Esophagus muscularis mucosa (tissue), 4 donors: ENCODE measurements around the gene ATP5F1E. TPM values are rescaled to one million over a fixed set of nuclear protein-coding genes. Genes with fewer than 3 reads are reported as not detected.

Experiments used
- DNase-seq: peaks from one replicate; pipeline ENCODE4 v3.0.0-alpha.2; 2017; ENCODE audit errors: extremely low spot score
- H3K27ac ChIP-seq, 4 donors: fragments of 200-600 bp; sonication (generic); replicated peaks in 1 of 4; 1 replicate in 3 of 4; 2 replicates in 1 of 4; pipeline ENCODE4 v1.5.1; 2016 to 2019; ENCODE audit warnings: mild to moderate bottlenecking in 1 of 4
- H3K27me3 ChIP-seq, 4 donors: fragments of 200-600 bp; sonication (generic); one replicate each; pipeline versions ENCODE4 v1.5.1 to v1.6.0; 2016 to 2019
- H3K36me3 ChIP-seq, 4 donors: fragments of 200-600 bp; sonication (generic); one replicate each; pipeline ENCODE4 v1.5.1; 2016 to 2019
- H3K4me1 ChIP-seq, 4 donors: fragments of 200-600 bp; sonication (generic); one replicate each; pipeline ENCODE4 v1.5.1; 2016 to 2019
- H3K4me3 ChIP-seq, 4 donors: fragments of 200-600 bp; sonication (generic); 1 replicate in 2 of 4; 2 replicates in 2 of 4; pipeline ENCODE4 v1.5.1; 2016 to 2019; ENCODE audit warnings: mild to moderate bottlenecking in 4 of 4, moderate library complexity in 1 of 4
- H3K9me3 ChIP-seq, 4 donors: fragments of 200-600 bp; sonication (generic); 1 replicate in 3 of 4; 2 replicates in 1 of 4; pipeline ENCODE4 v1.5.1; 2016 to 2019
- EP300 ChIP-seq: sonication (generic); formaldehyde crosslinking; IDR thresholded peaks from one replicate; pipeline ENCODE4 v1.6.1; 2017; ENCODE audit warnings: antibody characterized with exemption
- POLR2A ChIP-seq: fragments of 450-650 bp; IDR thresholded peaks from one replicate; pipeline ENCODE4 v1.6.1; 2017; ENCODE audit warnings: antibody characterized with exemption, moderate library complexity, mild to moderate bottlenecking, low read depth
- POLR2AphosphoS5 ChIP-seq, 2 donors: sonication (generic); formaldehyde crosslinking; IDR thresholded peaks; one replicate each; pipeline ENCODE4 v1.6.1; 2017; ENCODE audit warnings: antibody characterized with exemption in 2 of 2
- WGBS: methylation state at CpG from one replicate; pipeline ENCODE4 v1.1.5; 2018; 5-methylcytosine and 5-hydroxymethylcytosine counted together
- intact Hi-C: fragments of 100-400 bp; cut with DNase I; formaldehyde crosslinking; loops from one replicate; pipeline ENCODE4 v1.15.1; 2023
- total RNA-seq, 4 donors: library from RNA; depleted of rRNA; stranded (reverse); fragments of >200 nt; gene quantifications; one replicate each; pipeline versions ENCODE4 v1.1.0 to v1.2.1, GENCODE V29; 2016
- TF ChIP-seq, protein P1 (sequence below), 3 experiments: fragments of 200-600 bp in 2 of 3; fragments of 450-650 bp in 1 of 3; sonication (generic) in 2 of 3; IDR thresholded peaks; one replicate each; pipeline ENCODE4 v1.5.1; 2017 to 2019; ENCODE audit warnings: antibody characterized with exemption in 3 of 3, mild to moderate bottlenecking in 2 of 3, moderate library complexity in 1 of 3

Gene ATP5F1E
- total RNA-seq, 4 donors from 2014 or later = 30.8 to 44.0 (median 37.2) TPM

DNA sequence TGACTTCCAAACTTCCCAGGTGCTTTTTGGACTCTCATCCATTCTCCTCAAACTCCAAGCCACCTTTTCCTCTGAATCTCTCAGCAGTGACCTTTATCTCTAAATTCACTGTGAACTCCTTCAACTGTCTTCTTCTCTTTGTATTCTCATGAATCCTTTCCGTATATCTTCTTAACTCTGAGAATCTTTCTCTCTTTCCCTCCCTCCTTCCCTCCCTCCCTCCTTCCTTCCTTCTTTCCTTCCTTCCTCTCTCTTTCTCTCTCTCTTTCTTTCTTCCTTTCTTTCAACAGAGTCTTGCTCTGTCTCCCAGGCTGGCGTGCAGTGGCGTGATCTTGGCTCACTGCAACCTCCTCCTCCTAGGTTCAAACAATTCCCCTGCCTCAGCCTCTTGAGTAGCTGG lies 14.7 kb upstream of the ATP5F1E start:
- Histone ChIP-seq H3K4me3 (no peak overlapping the region), H3K4me1 (peaks cover 10 to 11% (median 10%) of the 10 kb centered on the region in 4 donors), H3K27me3 (peaks cover 0 to 8% (median 0%) of the 10 kb centered on the region in 4 donors), H3K9me3 (no peaks in the 10 kb centered on the region), H3K36me3 (no peaks in the 10 kb centered on the region), H3K27ac (no peak overlapping the region)
- 95% methylated on average over 3 of the region's 3 CpGs for WGBS
- intact Hi-C loops = no loop called here
- no peak for DNase-seq
- no peak for TF ChIP-seq POLR2A
- TF ChIP-seq, protein P1, sequence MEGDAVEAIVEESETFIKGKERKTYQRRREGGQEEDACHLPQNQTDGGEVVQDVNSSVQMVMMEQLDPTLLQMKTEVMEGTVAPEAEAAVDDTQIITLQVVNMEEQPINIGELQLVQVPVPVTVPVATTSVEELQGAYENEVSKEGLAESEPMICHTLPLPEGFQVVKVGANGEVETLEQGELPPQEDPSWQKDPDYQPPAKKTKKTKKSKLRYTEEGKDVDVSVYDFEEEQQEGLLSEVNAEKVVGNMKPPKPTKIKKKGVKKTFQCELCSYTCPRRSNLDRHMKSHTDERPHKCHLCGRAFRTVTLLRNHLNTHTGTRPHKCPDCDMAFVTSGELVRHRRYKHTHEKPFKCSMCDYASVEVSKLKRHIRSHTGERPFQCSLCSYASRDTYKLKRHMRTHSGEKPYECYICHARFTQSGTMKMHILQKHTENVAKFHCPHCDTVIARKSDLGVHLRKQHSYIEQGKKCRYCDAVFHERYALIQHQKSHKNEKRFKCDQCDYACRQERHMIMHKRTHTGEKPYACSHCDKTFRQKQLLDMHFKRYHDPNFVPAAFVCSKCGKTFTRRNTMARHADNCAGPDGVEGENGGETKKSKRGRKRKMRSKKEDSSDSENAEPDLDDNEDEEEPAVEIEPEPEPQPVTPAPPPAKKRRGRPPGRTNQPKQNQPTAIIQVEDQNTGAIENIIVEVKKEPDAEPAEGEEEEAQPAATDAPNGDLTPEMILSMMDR (IDR thresholded peaks at IDR 0.05) = no peak
- TF ChIP-seq POLR2AphosphoS5 (IDR thresholded peaks at IDR 0.05) = no peak
- TF ChIP-seq EP300 = no peak

GRCh38 chr20:59044796-59045195 lies 12.7 kb upstream of the ATP5F1E start:
- no peaks in the 10 kb centered on the region for H3K27me3 ChIP-seq
- 77% methylated on average over 3 of the region's 3 CpGs for WGBS
- H3K4me1 ChIP-seq = peaks cover 30 to 31% (median 31%) of the 10 kb centered on the region in 4 donors
- H3K27ac ChIP-seq = no peak overlapping the region
- peaks cover 0 to 9% (median 0%) of the 10 kb centered on the region in 4 donors for H3K36me3 ChIP-seq
- intact Hi-C loops = loop anchor here (5.0 kb wide), 1 partner anchor 157 kb away; no protein-coding TSS in a partner anchor
- no peaks in the 10 kb centered on the region for H3K9me3 ChIP-seq
- H3K4me3 ChIP-seq = no peak overlapping the region
- DNase-seq = peak; percentile 24
- TF ChIP-seq, protein P1 (IDR thresholded peaks at IDR 0.05) = no peak
- TF ChIP-seq EP300 (no peak), POLR2AphosphoS5 (IDR thresholded peaks at IDR 0.05) (no peak), POLR2A (no peak)

- Histone ChIP-seq H3K4me1 (peaks cover 32 to 36% (median 35%) of the 10 kb centered on the region in 4 donors), H3K36me3 (peaks cover 0 to 9% (median 0%) of the 10 kb centered on the region in 4 donors), H3K27me3 (no peaks in the 10 kb centered on the region), H3K4me3 (no peak overlapping the region), H3K9me3 (no peaks in the 10 kb centered on the region), H3K27ac (no peak overlapping the region)
- intact Hi-C loops = loop anchor here (5.0 kb wide), 1 partner anchor 157 kb away; no protein-coding TSS in a partner anchor
- TF ChIP-seq, protein P1 (IDR thresholded peaks at IDR 0.05) = no peak
- no peak for TF ChIP-seq POLR2AphosphoS5 (IDR thresholded peaks at IDR 0.05)
- TF ChIP-seq EP300 = no peak
- no peak for TF ChIP-seq POLR2A
- DNase-seq = peak; percentile 34
- WGBS = 96% methylated on average over 3 of the region's 3 CpGs
Observed at GRCh38 chr20:59044295-59044694, 12.2 kb upstream of the ATP5F1E start.

GRCh38 chr20:59043698-59044097 lies 11.6 kb upstream of the ATP5F1E start:
- peak; percentile 87 for DNase-seq
- peak overlapping the region; percentile 78 to 85 (median 80) for H3K27ac ChIP-seq

More at GRCh38 chr20:59043698-59044097, 11.6 kb upstream of the ATP5F1E start:
- H3K27me3 ChIP-seq = no peaks in the 10 kb centered on the region
- TF ChIP-seq, protein P1 (IDR thresholded peaks at IDR 0.05) = no peak
- TF ChIP-seq POLR2AphosphoS5 (IDR thresholded peaks at IDR 0.05) (no peak), EP300 (no peak), POLR2A (no peak)
- peaks cover 0 to 9% (median 0%) of the 10 kb centered on the region in 4 donors for H3K36me3 ChIP-seq
- H3K9me3 ChIP-seq = no peaks in the 10 kb centered on the region
- intact Hi-C loops = loop anchor here (5.0 kb wide), 1 partner anchor 156 kb away; no protein-coding TSS in a partner anchor
- WGBS = 89% methylated on average over 3 of the region's 3 CpGs
- H3K4me3 ChIP-seq = no peak overlapping the region
- H3K4me1 ChIP-seq = peaks cover 32 to 41% (median 37%) of the 10 kb centered on the region in 4 donors
